Activated CD8-positive, alpha-beta memory T cell treated with anti-CD3 and anti-CD28 coated beads, Interleukin-2, amount 10 ng/mL, durations not matched to agents 7 days and 5 days (primary cell): ENCODE results near the gene CNOT11. TPM values are rescaled to one million over a fixed set of nuclear protein-coding genes. Genes with fewer than 3 reads are reported as not detected.

ENCODE experiments used
- ATAC-seq: fragments of 150-1000 bp; cut with Tn5 transposase; one replicate; pipeline ENCODE4 v1.10.0; 2021; ENCODE audit warnings: moderate library complexity
- CTCF ChIA-PET: fragments of 350-600 bp; sonication (Branson Sonifier 250); formaldehyde crosslinking; loops from one replicate; lab custom pipeline; 2021; ENCODE audit warnings: antibody characterized with exemption; lab: Charles Lee
- DNase-seq: peaks from one replicate; pipeline ENCODE4 v3.0.0-alpha.2; 2020
- H3K27ac Mint-ChIP-seq: one replicate; pipeline ENCODE4 v1.8.0; 2021; ENCODE audit warnings: mild to moderate bottlenecking, mixed read lengths
- H3K27me3 Mint-ChIP-seq: one replicate; pipeline ENCODE4 v1.8.0; 2021; ENCODE audit warnings: mixed read lengths
- H3K36me3 Mint-ChIP-seq: one replicate; pipeline ENCODE4 v1.8.0; 2021; ENCODE audit warnings: mild to moderate bottlenecking, mixed read lengths
- H3K4me1 Mint-ChIP-seq: one replicate; pipeline ENCODE4 v1.8.0; 2021; ENCODE audit warnings: mixed read lengths
- H3K4me3 Mint-ChIP-seq: one replicate; pipeline ENCODE4 v1.8.0; 2021; ENCODE audit warnings: mild to moderate bottlenecking, moderate library complexity, mixed read lengths
- H3K9me3 Mint-ChIP-seq: one replicate; pipeline ENCODE4 v1.8.0; 2022; ENCODE audit warnings: low read depth, mixed read lengths
- total RNA-seq, 2 experiments: library from RNA; stranded (reverse); gene quantifications; one replicate each; pipeline ENCODE4 v1.2.3, GENCODE V29; 2021

The CNOT11 gene
- total RNA-seq, 2 experiments from 2014 or later = 57.4 to 71.9 TPM

GRCh38 chr2:101270700-101271259, 18.1 kb downstream of the CNOT11 start:
- no peak for DNase-seq
- no peaks in the 10 kb centered on the region for H3K9me3 Mint-ChIP-seq
- no peak overlapping the region for H3K4me3 Mint-ChIP-seq
- H3K36me3 Mint-ChIP-seq = peaks cover 71% of the 10 kb centered on the region
- H3K27ac Mint-ChIP-seq = no peak overlapping the region
- ATAC-seq = no peak
- CTCF ChIA-PET = interaction anchor here (1.1 to 4.9 kb wide), 3 partner anchors 18 to 41 kb away, joined by 3 to 28 read pairs (median 4); partner anchors contain the start of gene CNOT11
- peaks cover 63% of the 10 kb centered on the region for H3K4me1 Mint-ChIP-seq
- no peaks in the 10 kb centered on the region for H3K27me3 Mint-ChIP-seq

GRCh38 chr2:101272045-101272784, 19.5 kb downstream of the CNOT11 start:
- peak; percentile 94 for ATAC-seq
- Mint-ChIP-seq H3K4me1 (peaks cover 60% of the 10 kb centered on the region), H3K9me3 (no peaks in the 10 kb centered on the region), H3K27me3 (no peaks in the 10 kb centered on the region), H3K36me3 (peaks cover 70% of the 10 kb centered on the region), H3K4me3 (peak overlapping the region; percentile 15), H3K27ac (peak overlapping the region; percentile 82)
- CTCF ChIA-PET = interaction anchor here (0.7 to 4.9 kb wide), 3 partner anchors 16 to 19 kb away, joined by 3 to 28 read pairs (median 4); partner anchors contain the start of gene CNOT11
- DNase-seq = no peak

- Mint-ChIP-seq H3K9me3 (no peaks in the 10 kb centered on the region), H3K36me3 (peaks cover 69% of the 10 kb centered on the region), H3K4me1 (peaks cover 53% of the 10 kb centered on the region), H3K4me3 (no peak overlapping the region), H3K27ac (peak overlapping the region; percentile 82), H3K27me3 (no peaks in the 10 kb centered on the region)
- CTCF ChIA-PET = interaction anchor here (1.5 kb wide), 1 partner anchor 17 kb away, joined by 3 read pairs; no protein-coding TSS in a partner anchor
- ATAC-seq (no peak), DNase-seq (no peak)
These were observed 20.4 kb downstream of the CNOT11 start for GRCh38 chr2:101273056-101273455.

DNA sequence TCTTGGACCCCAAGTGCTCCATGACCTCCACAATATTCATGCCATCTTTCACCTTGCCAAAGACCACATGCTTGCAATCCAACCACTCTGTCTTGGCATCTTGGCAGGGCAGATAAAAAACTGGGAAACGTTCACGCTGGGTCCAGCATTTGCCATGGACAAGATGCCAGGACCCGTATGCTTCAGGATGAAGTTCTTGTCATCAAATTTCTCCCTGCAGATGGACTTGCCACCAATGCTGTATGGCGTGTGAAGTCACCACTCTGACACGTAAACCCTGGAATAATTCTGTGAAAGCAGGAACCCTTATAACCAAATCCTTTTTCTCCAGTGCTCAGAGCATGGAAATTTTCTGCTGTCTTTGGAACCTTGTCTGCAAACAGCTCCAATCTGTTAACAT, 21.5 kb downstream of the CNOT11 start:
- CTCF ChIA-PET = no interaction called here
- H3K4me1 Mint-ChIP-seq = peaks cover 45% of the 10 kb centered on the region
- H3K36me3 Mint-ChIP-seq = peaks cover 68% of the 10 kb centered on the region
- H3K4me3 Mint-ChIP-seq = no peak overlapping the region
- peak overlapping the region; percentile 40 for H3K27ac Mint-ChIP-seq
- DNase-seq (no peak), ATAC-seq (no peak)
- H3K9me3 Mint-ChIP-seq = no peaks in the 10 kb centered on the region
- no peaks in the 10 kb centered on the region for H3K27me3 Mint-ChIP-seq

DNA sequence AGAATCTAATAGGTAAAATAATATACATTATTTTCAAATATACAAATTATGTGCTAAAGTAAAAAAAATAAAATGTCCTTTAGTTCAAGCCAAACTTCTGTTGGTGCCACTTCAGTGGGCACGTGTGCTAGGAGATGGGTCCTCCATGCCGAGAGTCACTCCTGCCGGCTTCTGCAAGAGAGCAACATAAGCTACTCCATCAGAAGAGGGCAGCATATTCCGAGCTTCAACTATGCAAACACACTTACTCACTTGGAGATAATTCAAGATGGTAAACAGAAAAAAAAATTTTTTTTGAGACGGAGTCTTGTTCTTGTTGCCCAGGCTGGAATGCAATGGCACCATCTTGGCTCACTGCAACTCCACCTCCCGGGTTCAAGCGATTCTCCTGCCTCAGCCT, 24.4 kb downstream of the CNOT11 start:
- DNase-seq = no peak
- Mint-ChIP-seq H3K4me1 (peaks cover 27% of the 10 kb centered on the region), H3K9me3 (no peaks in the 10 kb centered on the region), H3K4me3 (no peak overlapping the region), H3K27me3 (no peaks in the 10 kb centered on the region), H3K27ac (no peak overlapping the region), H3K36me3 (peaks cover 68% of the 10 kb centered on the region)
- ATAC-seq = no peak
- CTCF ChIA-PET = interaction anchor here (2.3 kb wide), 1 partner anchor 10 kb away, joined by 5 read pairs; no protein-coding TSS in a partner anchor

DNA sequence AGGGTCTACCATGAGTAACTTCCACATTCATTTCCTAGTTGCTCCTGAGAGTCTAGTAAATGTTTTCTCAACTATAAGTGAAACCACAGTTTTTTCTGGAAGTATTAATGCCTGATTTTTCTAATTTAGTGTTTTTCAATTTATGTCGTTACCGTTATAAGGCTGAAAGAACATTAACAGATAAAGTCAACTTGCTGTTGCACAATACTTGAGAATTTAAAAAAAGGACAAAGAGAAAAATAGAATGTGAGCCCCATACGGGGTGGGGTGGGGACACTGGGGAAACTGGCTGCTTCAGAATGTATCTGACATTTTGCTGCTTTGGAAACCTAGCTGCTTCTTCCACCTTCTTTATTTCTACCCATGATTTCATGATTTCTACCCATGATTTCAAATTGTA, 26.2 kb downstream of the CNOT11 start:
- CTCF ChIA-PET = interaction anchor here (1.2 kb wide), 1 partner anchor 20 kb away, joined by 4 read pairs; no protein-coding TSS in a partner anchor
- H3K4me3 Mint-ChIP-seq = no peak overlapping the region
- ATAC-seq (no peak), DNase-seq (no peak)
- H3K27me3 Mint-ChIP-seq = no peaks in the 10 kb centered on the region
- no peaks in the 10 kb centered on the region for H3K9me3 Mint-ChIP-seq
- H3K36me3 Mint-ChIP-seq = peaks cover 70% of the 10 kb centered on the region
- H3K27ac Mint-ChIP-seq = peak overlapping the region; percentile 6
- peaks cover 11% of the 10 kb centered on the region for H3K4me1 Mint-ChIP-seq

DNA sequence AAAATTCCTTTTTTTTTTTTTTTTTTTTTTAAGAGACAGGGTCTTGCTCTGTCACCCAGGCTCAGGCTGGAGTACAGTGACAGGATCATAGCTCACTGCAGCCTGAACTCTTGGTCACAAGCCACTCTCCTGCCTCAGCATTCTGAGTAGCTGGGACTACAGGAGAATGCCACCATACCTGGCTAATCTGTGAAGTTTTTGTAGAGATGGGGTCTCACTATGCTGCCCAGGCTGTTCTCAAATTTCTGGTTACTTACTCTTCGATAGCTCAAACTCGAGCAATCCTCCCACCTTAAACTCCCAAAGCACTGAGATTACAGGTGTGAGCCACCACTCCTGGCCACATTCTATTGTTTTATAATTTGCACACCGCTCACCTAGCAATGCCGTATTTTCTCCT, 28.8 kb downstream of the CNOT11 start:
- Mint-ChIP-seq H3K4me3 (no peak overlapping the region), H3K36me3 (peaks cover 78% of the 10 kb centered on the region), H3K4me1 (peaks cover 11% of the 10 kb centered on the region), H3K27ac (no peak overlapping the region), H3K27me3 (no peaks in the 10 kb centered on the region), H3K9me3 (no peaks in the 10 kb centered on the region)
- no peak for ATAC-seq
- CTCF ChIA-PET = interaction anchor here (0.9 kb wide), 1 partner anchor 25 kb away, joined by 3 read pairs; no protein-coding TSS in a partner anchor
- no peak for DNase-seq

- H3K36me3 Mint-ChIP-seq = peaks cover 79% of the 10 kb centered on the region
- H3K4me1 Mint-ChIP-seq = peaks cover 13% of the 10 kb centered on the region
- H3K27ac Mint-ChIP-seq = peak overlapping the region; percentile 22
- ATAC-seq (no peak), DNase-seq (no peak)
- H3K27me3 Mint-ChIP-seq = no peaks in the 10 kb centered on the region
- no peak overlapping the region for H3K4me3 Mint-ChIP-seq
- CTCF ChIA-PET = no interaction called here
- no peaks in the 10 kb centered on the region for H3K9me3 Mint-ChIP-seq
These were observed 30.3 kb downstream of the CNOT11 start for GRCh38 chr2:101282980-101283379.

DNA sequence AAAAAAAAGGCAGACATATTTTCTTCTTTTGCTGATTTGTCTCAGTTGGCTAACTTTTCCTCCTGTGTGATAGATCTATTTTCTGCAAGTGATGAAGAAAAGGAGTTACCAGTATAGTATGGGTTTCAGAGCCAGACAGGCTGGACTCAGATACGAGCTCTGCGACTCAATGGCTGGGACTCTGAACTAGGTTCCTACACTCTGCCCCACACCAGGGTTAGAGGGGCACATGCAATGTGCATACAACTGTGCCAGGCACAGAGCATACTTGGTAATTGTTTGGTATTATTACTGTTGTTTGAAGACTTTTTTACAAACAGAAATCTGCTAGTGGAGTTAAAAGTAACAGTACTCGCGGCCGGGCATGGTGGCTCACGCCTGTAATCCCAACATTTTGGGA, 34.0 kb downstream of the CNOT11 start:
- Mint-ChIP-seq H3K27me3 (no peaks in the 10 kb centered on the region), H3K9me3 (no peaks in the 10 kb centered on the region), H3K36me3 (peaks cover 62% of the 10 kb centered on the region), H3K4me1 (peaks cover 12% of the 10 kb centered on the region), H3K27ac (peak overlapping the region; percentile 15), H3K4me3 (no peak overlapping the region)
- CTCF ChIA-PET = interaction anchor here (1.0 to 1.5 kb wide), 3 partner anchors 10 to 17 kb away, joined by 3 to 4 read pairs (median 3); no protein-coding TSS in a partner anchor
- no peak for DNase-seq
- ATAC-seq = no peak

- ATAC-seq (no peak), DNase-seq (no peak)
- Mint-ChIP-seq H3K9me3 (no peaks in the 10 kb centered on the region), H3K4me3 (no peak overlapping the region), H3K36me3 (peaks cover 59% of the 10 kb centered on the region), H3K4me1 (peaks cover 9% of the 10 kb centered on the region), H3K27ac (no peak overlapping the region), H3K27me3 (no peaks in the 10 kb centered on the region)
- CTCF ChIA-PET = interaction anchor here (0.6 to 1.5 kb wide), 4 partner anchors 9 to 42 kb away, joined by 3 to 5 read pairs (median 4); no protein-coding TSS in a partner anchor
These were observed 34.6 kb downstream of the CNOT11 start for GRCh38 chr2:101287303-101287702.

DNA sequence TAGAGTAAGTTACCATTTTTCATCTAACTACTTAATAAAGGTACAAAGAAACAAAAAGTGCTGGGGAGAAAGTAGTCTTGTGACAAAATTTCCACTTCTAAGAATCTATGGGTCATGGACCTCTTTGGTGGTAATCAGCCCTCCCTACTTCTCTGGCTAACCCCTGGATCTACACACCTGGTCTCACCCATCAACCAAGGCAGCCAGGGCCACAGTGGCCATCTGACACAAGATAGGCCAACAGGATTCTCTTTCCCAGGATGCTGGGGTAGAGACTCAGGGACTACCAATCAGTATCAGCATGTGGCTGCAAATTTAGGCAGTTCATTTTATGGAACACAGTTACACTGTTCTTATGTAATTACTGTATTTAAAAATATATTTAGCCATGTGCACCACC, 38.0 kb downstream of the CNOT11 start:
- Mint-ChIP-seq H3K27ac (peak overlapping the region; percentile 28), H3K4me3 (no peak overlapping the region), H3K27me3 (no peaks in the 10 kb centered on the region), H3K9me3 (no peaks in the 10 kb centered on the region), H3K36me3 (peaks cover 53% of the 10 kb centered on the region), H3K4me1 (peaks cover 5% of the 10 kb centered on the region)
- CTCF ChIA-PET = interaction anchor here (0.7 kb wide), 1 partner anchor 18 kb away, joined by 3 read pairs; no protein-coding TSS in a partner anchor
- ATAC-seq (no peak), DNase-seq (no peak)

GRCh38 chr2:101291973-101292372, 39.3 kb downstream of the CNOT11 start:
- Mint-ChIP-seq H3K9me3 (no peaks in the 10 kb centered on the region), H3K4me1 (peaks cover 9% of the 10 kb centered on the region), H3K27me3 (no peaks in the 10 kb centered on the region), H3K27ac (no peak overlapping the region), H3K4me3 (no peak overlapping the region), H3K36me3 (peaks cover 50% of the 10 kb centered on the region)
- ATAC-seq = no peak
- CTCF ChIA-PET = no interaction called here
- DNase-seq = no peak

DNA sequence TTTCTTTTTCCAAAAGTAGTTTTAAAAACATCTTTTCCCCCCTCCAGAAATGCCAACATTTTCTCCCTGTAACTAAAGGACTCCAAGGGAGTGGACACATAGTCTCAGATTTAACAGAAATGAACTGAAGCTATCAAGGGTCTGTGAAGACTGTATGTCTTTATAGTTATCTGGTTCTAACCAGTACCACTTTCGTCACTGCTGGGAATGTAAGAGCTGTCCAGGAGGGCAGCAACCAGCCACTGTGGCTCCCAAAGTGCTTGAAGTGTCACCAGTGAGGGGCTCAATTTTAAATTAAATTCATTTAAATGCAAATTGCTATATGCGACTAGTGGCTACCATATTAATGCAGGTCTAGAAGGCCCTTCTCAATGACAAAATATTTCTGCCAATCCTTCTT, 40.9 kb downstream of the CNOT11 start:
- CTCF ChIA-PET = no interaction called here
- Mint-ChIP-seq H3K9me3 (no peaks in the 10 kb centered on the region), H3K36me3 (peaks cover 48% of the 10 kb centered on the region), H3K27ac (no peak overlapping the region), H3K4me3 (no peak overlapping the region), H3K27me3 (no peaks in the 10 kb centered on the region), H3K4me1 (peaks cover 17% of the 10 kb centered on the region)
- no peak for ATAC-seq
- no peak for DNase-seq
